CD4-positive, alpha-beta memory T cell (primary cell): ENCODE measurements around the gene TMEM151A. TPM values are rescaled to one million over a fixed set of nuclear protein-coding genes. Genes with fewer than 3 reads are reported as not detected.

Experiments
- CTCF ChIA-PET: fragments of 350-600 bp; sonication (Branson Sonifier 250); formaldehyde crosslinking; loops from one replicate; lab custom pipeline; 2021; ENCODE audit warnings: inconsistent platforms; ENCODE audit not compliant: partially characterized antibody; lab: Charles Lee
- POLR2A ChIA-PET: fragments of 350-600 bp; sonication (Branson Sonifier 250); formaldehyde crosslinking; loops from one replicate; lab custom pipeline; 2021; ENCODE audit not compliant: partially characterized antibody; lab: Charles Lee
- DNase-seq, 5 donors: peaks; one replicate each; pipeline versions ENCODE4 v3.0.0 to v3.0.0-alpha.2; 2020 to 2022; ENCODE audit warnings: mixed read lengths in 1 of 5
- H3K27ac ChIP-seq: one replicate; pipeline ENCODE4 v1.7.0; 2013; ENCODE audit warnings: low read depth, low read length
- H3K27me3 ChIP-seq: 2 replicates; pipeline ENCODE4 v1.7.0; 2013; ENCODE audit warnings: mild to moderate bottlenecking, low read length, moderate library complexity; ENCODE audit not compliant: insufficient read depth
- H3K36me3 ChIP-seq: 2 replicates; pipeline ENCODE4 v1.7.0; 2013; ENCODE audit warnings: mild to moderate bottlenecking, low read length, moderate library complexity; ENCODE audit not compliant: insufficient read depth
- H3K4me1 ChIP-seq: 2 replicates; pipeline ENCODE4 v1.7.0; 2013; ENCODE audit warnings: mild to moderate bottlenecking, low read length, moderate library complexity; ENCODE audit not compliant: insufficient read depth
- H3K4me3 ChIP-seq, 2 donors: one replicate each; pipeline ENCODE4 v1.7.0; 2013; ENCODE audit warnings: low read length in 2 of 2, mild to moderate bottlenecking in 1 of 2
- H3K9me3 ChIP-seq, 2 donors: one replicate each; pipeline ENCODE4 v1.7.0; 2013; ENCODE audit warnings: low read length in 2 of 2, control low read depth in 1 of 2; ENCODE audit not compliant: control insufficient read depth in 1 of 2
- H3K27ac Mint-ChIP-seq, 7 donors: one replicate each; pipeline ENCODE4 v1.8.0; 2020 to 2021; ENCODE audit warnings: mixed read lengths in 7 of 7, mild to moderate bottlenecking in 6 of 7, inconsistent platforms in 3 of 7, moderate library complexity in 3 of 7
- H3K27me3 Mint-ChIP-seq, 2 donors: one replicate each; pipeline ENCODE4 v1.8.0; 2020 to 2021; ENCODE audit warnings: mixed read lengths in 2 of 2
- H3K36me3 Mint-ChIP-seq, 2 donors: one replicate each; pipeline ENCODE4 v1.8.0; 2020 to 2021; ENCODE audit warnings: mixed read lengths in 2 of 2, inconsistent platforms in 1 of 2, mild to moderate bottlenecking in 1 of 2
- H3K4me1 Mint-ChIP-seq, 4 donors: one replicate each; pipeline ENCODE4 v1.8.0; 2020 to 2021; ENCODE audit warnings: mixed read lengths in 4 of 4, mild to moderate bottlenecking in 1 of 4
- H3K4me3 Mint-ChIP-seq, 8 donors: one replicate each; pipeline ENCODE4 v1.8.0; 2020 to 2021; ENCODE audit warnings: mixed read lengths in 8 of 8, mild to moderate bottlenecking in 7 of 8, moderate library complexity in 6 of 8, inconsistent platforms in 3 of 8
- H3K9me3 Mint-ChIP-seq, 8 donors: one replicate each; pipeline ENCODE4 v1.8.0; 2020 to 2021; ENCODE audit warnings: mixed read lengths in 8 of 8, mild to moderate bottlenecking in 5 of 8, inconsistent platforms in 3 of 8, moderate library complexity in 1 of 8
- intact Hi-C: fragments of 100-400 bp; cut with micrococcal nuclease; formaldehyde crosslinking; loops from one replicate; pipeline ENCODE4 v1.15.1; 2023
- polyA plus RNA-seq, 2 donors: library from polyadenylated mRNA; unstranded; fragments of 300-500 nt; fragmentation: Illumina TruSeq; gene quantifications; one replicate each; pipeline ENCODE4 v1.2.3, GENCODE V29; 2021
- total RNA-seq, 2 experiments: library from RNA; stranded (reverse); gene quantifications; one replicate each; pipeline ENCODE4 v1.2.3, GENCODE V29; 2021

TMEM151A gene
- total and polyA plus RNA-seq, 4 experiments from 2014 or later = not detected

DNA sequence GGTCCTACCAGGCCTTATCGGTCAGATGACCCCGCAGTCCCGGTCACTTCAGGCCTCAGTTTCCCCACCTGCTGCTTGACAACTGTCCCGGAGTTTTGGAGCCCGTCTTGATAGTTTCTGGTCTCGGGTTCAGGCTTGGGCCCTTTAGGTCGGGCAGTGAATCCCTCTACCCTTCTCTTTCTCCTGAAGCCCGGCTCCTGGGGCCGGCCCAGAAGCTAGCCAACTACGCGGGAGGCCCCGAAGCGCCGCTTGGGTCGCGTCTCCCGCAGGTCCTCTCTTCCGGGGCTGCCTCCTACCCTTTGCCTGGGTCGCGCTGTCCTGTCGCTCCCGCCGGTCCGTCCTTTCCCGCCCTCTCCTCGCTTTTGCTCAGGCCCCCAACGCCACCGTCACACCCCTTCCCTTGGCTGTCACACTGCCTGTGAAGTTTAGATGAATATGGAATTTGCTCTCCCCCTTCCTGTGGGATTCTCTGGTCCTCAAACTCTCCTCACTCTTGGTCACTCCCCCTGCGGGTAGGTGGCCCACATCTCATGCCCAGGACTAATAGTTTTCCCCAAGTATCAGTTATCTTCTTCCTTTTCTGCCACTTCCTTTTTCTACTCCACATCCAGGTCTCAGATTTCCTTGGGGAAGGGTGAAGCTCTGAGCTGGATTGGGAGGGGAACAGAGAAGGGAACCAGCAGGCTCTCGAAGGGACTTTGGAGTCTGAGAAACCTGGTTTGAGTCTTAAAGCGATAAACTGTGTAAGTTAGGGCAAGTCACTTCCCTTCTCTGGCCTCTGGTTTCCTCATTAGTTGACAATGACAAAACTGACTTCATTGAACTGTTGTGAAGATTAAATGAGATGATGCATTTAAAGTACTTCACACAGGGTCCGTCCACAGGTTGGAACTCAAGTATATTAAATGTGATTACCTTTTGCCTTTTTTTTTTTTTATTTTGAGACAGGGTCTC, 22.5 kb upstream of the TMEM151A start:
- H3K36me3 Mint-ChIP-seq = peaks cover 18 to 56% of the 10 kb centered on the region in 2 donors
- Histone ChIP-seq H3K9me3 (no peaks in the 10 kb centered on the region), H3K27ac (peak overlapping the region; percentile 88), H3K4me3 (peak overlapping the region; percentile 62 to 84), H3K4me1 (peaks cover 48% of the 10 kb centered on the region), H3K36me3 (peaks cover 31% of the 10 kb centered on the region), H3K27me3 (no peaks in the 10 kb centered on the region)
- peaks cover 24 to 65% (median 40%) of the 10 kb centered on the region in 4 donors for H3K4me1 Mint-ChIP-seq
- ChIA-PET POLR2A (interaction anchor here (0.6 to 8.2 kb wide), 4 partner anchors 14 to 218 kb away, joined by 3 to 167 read pairs (median 4); partner anchors contain the start of genes CNIH2, TMEM151A and YIF1A), CTCF (interaction anchor here (0.7 to 2.4 kb wide), 3 partner anchors 14 to 117 kb away, joined by 3 to 9 read pairs (median 3); partner anchors contain the start of gene YIF1A)
- peaks cover 0 to 7% (median 0%) of the 10 kb centered on the region in 8 donors for H3K9me3 Mint-ChIP-seq
- H3K27ac Mint-ChIP-seq = peak overlapping the region; percentile 94 to 100 (median 98)
- DNase-seq = peak in 1 of 5 donors; percentile 8
- no peaks in the 10 kb centered on the region for H3K27me3 Mint-ChIP-seq
- intact Hi-C loops = loop anchor here (1.0 to 5.0 kb wide), 6 partner anchors 8 to 1352 kb away; partner anchors contain the start of genes ATG2A and YIF1A
- H3K4me3 Mint-ChIP-seq = peak overlapping the region; percentile 92 to 99 (median 94)

DNA sequence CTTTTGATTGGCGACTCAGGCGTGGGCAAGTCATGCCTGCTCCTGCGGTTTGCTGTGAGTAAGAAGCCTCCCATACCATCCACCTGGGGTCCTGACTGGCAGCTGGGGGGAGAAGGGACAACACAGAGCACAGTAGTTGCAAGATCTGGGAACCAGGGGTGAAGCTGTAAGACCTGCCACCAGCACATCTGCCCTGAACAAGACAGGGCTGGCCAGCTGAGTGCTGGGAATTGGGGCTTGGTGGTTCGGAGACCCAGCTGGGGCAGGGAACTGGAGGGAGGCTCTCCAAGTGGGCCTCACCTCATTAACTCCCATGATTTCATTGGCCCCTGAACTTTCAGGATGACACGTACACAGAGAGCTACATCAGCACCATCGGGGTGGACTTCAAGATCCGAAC, 19.9 kb upstream of the TMEM151A start:
- no peak for DNase-seq
- no peak overlapping the region for H3K27ac ChIP-seq
- intact Hi-C loops = no loop called here
- Mint-ChIP-seq H3K4me3 (peak overlapping the region in 3 of 8 donors; percentile 48 to 55 (median 52)), H3K4me1 (peaks cover 24 to 66% (median 40%) of the 10 kb centered on the region in 4 donors), H3K36me3 (peaks cover 21 to 69% of the 10 kb centered on the region in 2 donors), H3K27me3 (no peaks in the 10 kb centered on the region), H3K27ac (peak overlapping the region in 5 of 7 donors; percentile 35 to 91 (median 50)), H3K9me3 (peaks cover 0 to 5% (median 0%) of the 10 kb centered on the region in 8 donors)
- H3K27me3 ChIP-seq = no peaks in the 10 kb centered on the region
- H3K9me3 ChIP-seq = no peaks in the 10 kb centered on the region
- ChIA-PET POLR2A (interaction anchor here (1.2 to 8.2 kb wide), 2 partner anchors 12 to 19 kb away, joined by 3 to 167 read pairs; partner anchors contain the start of genes CNIH2, TMEM151A and YIF1A), CTCF (interaction anchor here (0.6 to 3.3 kb wide), 4 partner anchors 10 to 678 kb away, joined by 4 to 15 read pairs (median 6); no protein-coding TSS in a partner anchor)
- H3K4me3 ChIP-seq = no peak overlapping the region
- peaks cover 47% of the 10 kb centered on the region for H3K4me1 ChIP-seq
- peaks cover 43% of the 10 kb centered on the region for H3K36me3 ChIP-seq

DNA sequence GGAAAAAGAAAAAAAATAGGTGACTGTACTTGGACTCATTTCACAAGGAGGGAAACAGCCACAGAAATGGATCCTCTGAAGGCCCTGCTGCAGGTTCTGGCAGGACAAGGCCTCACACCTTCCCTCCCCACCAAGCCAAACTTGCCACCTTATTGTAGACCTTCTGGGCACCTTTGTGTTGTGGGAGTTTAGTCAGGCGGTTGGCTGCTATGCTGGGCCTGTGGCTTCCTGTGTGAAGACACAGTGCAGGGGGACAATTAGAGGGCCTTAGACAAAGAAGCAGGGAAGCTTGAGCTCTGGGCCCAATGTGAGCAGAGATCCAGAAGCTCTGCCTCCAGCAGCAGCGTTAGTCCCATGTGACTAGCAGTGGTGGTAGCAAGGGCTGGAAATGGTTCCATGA, 19.1 kb upstream of the TMEM151A start:
- peaks cover 0 to 5% (median 0%) of the 10 kb centered on the region in 8 donors for H3K9me3 Mint-ChIP-seq
- no peak overlapping the region for H3K4me3 ChIP-seq
- H3K36me3 ChIP-seq = peaks cover 43% of the 10 kb centered on the region
- H3K36me3 Mint-ChIP-seq = peaks cover 21 to 67% of the 10 kb centered on the region in 2 donors
- peak overlapping the region in 5 of 7 donors; percentile 47 to 91 (median 62) for H3K27ac Mint-ChIP-seq
- no peak overlapping the region for H3K27ac ChIP-seq
- no peaks in the 10 kb centered on the region for H3K27me3 Mint-ChIP-seq
- CTCF ChIA-PET = interaction anchor here (0.6 to 3.3 kb wide), 4 partner anchors 9 to 221 kb away, joined by 3 to 15 read pairs (median 6); partner anchors contain the start of gene SF3B2
- intact Hi-C loops = no loop called here
- no peaks in the 10 kb centered on the region for H3K9me3 ChIP-seq
- H3K4me1 Mint-ChIP-seq = peaks cover 21 to 64% (median 36%) of the 10 kb centered on the region in 4 donors
- no peaks in the 10 kb centered on the region for H3K27me3 ChIP-seq
- H3K4me3 Mint-ChIP-seq = peak overlapping the region in 4 of 8 donors; percentile 3 to 62 (median 39)
- H3K4me1 ChIP-seq = peaks cover 45% of the 10 kb centered on the region
- POLR2A ChIA-PET = interaction anchor here (8.2 kb wide), 1 partner anchor 11 kb away, joined by 167 read pairs; the partner anchor contains the start of genes CNIH2 and YIF1A
- DNase-seq = no peak

DNA sequence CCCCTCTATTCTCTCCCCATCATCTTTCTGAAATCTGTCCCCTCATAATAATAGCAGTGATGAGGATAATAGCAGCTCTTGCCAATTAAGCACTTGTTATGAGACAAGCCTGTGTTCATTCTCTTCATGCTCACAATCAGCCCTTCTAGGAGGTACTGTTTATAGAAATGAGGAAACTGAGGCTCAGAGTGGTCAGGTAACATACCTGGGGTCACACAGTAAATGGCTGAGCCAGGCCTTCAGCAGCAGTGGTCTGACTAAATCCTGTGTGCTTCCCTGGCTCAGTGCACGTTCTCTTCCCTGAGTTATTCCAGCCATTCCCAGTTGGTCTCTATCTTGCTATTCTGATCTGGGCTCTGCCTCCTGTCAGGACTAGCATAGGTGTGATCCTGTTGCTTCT, 17.5 kb upstream of the TMEM151A start:
- Mint-ChIP-seq H3K4me3 (peak overlapping the region in 1 of 8 donors; percentile 55), H3K4me1 (peaks cover 17 to 56% (median 28%) of the 10 kb centered on the region in 4 donors), H3K27me3 (no peaks in the 10 kb centered on the region), H3K36me3 (peaks cover 21 to 55% of the 10 kb centered on the region in 2 donors), H3K9me3 (no peaks in the 10 kb centered on the region), H3K27ac (peak overlapping the region in 2 of 7 donors; percentile 45 to 50)
- ChIA-PET CTCF (no interaction called here), POLR2A (interaction anchor here (0.7 kb wide), 1 partner anchor 72 kb away, joined by 3 read pairs; no protein-coding TSS in a partner anchor)
- Histone ChIP-seq H3K36me3 (peaks cover 43% of the 10 kb centered on the region), H3K4me1 (peaks cover 42% of the 10 kb centered on the region), H3K27ac (no peak overlapping the region), H3K4me3 (no peak overlapping the region), H3K27me3 (no peaks in the 10 kb centered on the region), H3K9me3 (no peaks in the 10 kb centered on the region)
- intact Hi-C loops = no loop called here
- DNase-seq = no peak

DNA sequence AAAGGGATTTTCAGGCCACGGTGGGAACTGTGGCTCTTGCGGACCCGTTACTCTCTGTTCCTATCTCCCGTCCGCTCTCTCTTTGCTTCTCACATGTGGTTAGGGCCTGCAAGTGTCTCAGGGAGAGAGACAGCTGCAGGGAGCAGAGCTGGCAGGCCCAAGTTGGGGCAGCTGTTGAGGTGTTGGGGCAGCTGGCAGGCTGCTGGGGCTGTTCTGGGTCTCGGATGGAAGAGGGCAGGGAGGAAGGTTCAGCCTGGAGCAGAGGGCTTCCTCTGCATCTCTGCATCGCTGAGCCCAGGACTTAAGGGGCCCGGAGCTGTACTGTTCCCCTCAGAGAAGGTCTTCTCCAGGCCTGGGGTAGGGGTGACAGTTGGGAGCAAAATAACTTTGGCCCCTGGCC, 16.3 kb upstream of the TMEM151A start:
- H3K4me3 ChIP-seq = no peak overlapping the region
- H3K27ac Mint-ChIP-seq = peak overlapping the region in 2 of 7 donors; percentile 18 to 61
- intact Hi-C loops = no loop called here
- POLR2A ChIA-PET = no interaction called here
- no peaks in the 10 kb centered on the region for H3K9me3 ChIP-seq
- H3K27me3 ChIP-seq = no peaks in the 10 kb centered on the region
- DNase-seq = no peak
- H3K27ac ChIP-seq = no peak overlapping the region
- no peaks in the 10 kb centered on the region for H3K9me3 Mint-ChIP-seq
- CTCF ChIA-PET = no interaction called here
- peaks cover 43% of the 10 kb centered on the region for H3K36me3 ChIP-seq
- H3K4me3 Mint-ChIP-seq = no peak overlapping the region
- peaks cover 21 to 51% of the 10 kb centered on the region in 2 donors for H3K36me3 Mint-ChIP-seq
- H3K4me1 Mint-ChIP-seq = peaks cover 10 to 54% (median 21%) of the 10 kb centered on the region in 4 donors
- H3K4me1 ChIP-seq = peaks cover 31% of the 10 kb centered on the region
- no peaks in the 10 kb centered on the region for H3K27me3 Mint-ChIP-seq

DNA sequence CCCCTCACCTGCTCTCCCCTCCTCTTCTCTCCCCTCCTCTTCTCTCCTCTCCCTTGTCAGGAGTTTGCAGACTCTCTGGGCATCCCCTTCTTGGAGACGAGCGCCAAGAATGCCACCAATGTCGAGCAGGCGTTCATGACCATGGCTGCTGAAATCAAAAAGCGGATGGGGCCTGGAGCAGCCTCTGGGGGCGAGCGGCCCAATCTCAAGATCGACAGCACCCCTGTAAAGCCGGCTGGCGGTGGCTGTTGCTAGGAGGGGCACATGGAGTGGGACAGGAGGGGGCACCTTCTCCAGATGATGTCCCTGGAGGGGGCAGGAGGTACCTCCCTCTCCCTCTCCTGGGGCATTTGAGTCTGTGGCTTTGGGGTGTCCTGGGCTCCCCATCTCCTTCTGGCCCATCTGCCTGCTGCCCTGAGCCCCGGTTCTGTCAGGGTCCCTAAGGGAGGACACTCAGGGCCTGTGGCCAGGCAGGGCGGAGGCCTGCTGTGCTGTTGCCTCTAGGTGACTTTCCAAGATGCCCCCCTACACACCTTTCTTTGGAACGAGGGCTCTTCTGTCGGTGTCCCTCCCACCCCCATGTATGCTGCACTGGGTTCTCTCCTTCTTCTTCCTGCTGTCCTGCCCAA, 15.6 kb upstream of the TMEM151A start:
- ChIA-PET CTCF (no interaction called here), POLR2A (no interaction called here)
- Histone ChIP-seq H3K27ac (no peak overlapping the region), H3K36me3 (peaks cover 43% of the 10 kb centered on the region), H3K4me3 (no peak overlapping the region), H3K27me3 (no peaks in the 10 kb centered on the region), H3K9me3 (no peaks in the 10 kb centered on the region), H3K4me1 (peaks cover 25% of the 10 kb centered on the region)
- Mint-ChIP-seq H3K4me1 (peaks cover 6 to 53% (median 18%) of the 10 kb centered on the region in 4 donors), H3K27ac (peak overlapping the region in 2 of 7 donors; percentile 10 to 32), H3K4me3 (no peak overlapping the region), H3K36me3 (peaks cover 18 to 47% of the 10 kb centered on the region in 2 donors), H3K9me3 (no peaks in the 10 kb centered on the region), H3K27me3 (peaks cover 0 to under 1% of the 10 kb centered on the region in 2 donors)
- intact Hi-C loops = no loop called here
- DNase-seq = no peak
